ENCODE measurements around the gene NKX2-4. TPM values are rescaled to one million over a fixed set of nuclear protein-coding genes. Genes with fewer than 3 reads are reported as not detected.

The NKX2-4 gene
- total and polyA plus RNA-seq, 9 of the 15 experiments (the other 6 are each of a cell fraction or from before 2014, with no cell fraction given) = not detected

- no peaks in the 10 kb centered on the region for H3K4me1 ChIP-seq (replicated peaks in 1 of 2; ENCODE audit: control insufficient read depth in 2 of 2, insufficient read depth in 2 of 2, low read length in 2 of 2)
- ChIA-PET POLR2A (interaction anchor here (0.9 kb wide), 1 partner anchor 8 kb away, joined by 3 read pairs; no protein-coding TSS in a partner anchor), CTCF (ENCODE audit: low intra/inter-chr PET ratio) (no interaction called here)
- ATAC-seq = no peak
- BruUV-seq (replicated peaks) = no TSS peak
- H3K4me2 ChIP-seq (ENCODE audit: insufficient read depth, low read length) = no peak overlapping the region
- TF ChIP-seq PRMT5 (CRISPR knock-in tag; IDR thresholded peaks at IDR 0.05) (no peak), IRF9 (tag; IDR thresholded peaks at IDR 0.05) (no peak), ZNF407 (IDR thresholded peaks at IDR 0.05; ENCODE audit: low read depth) (no peak), RBBP5 (IDR thresholded peaks at IDR 0.05; ENCODE audit: borderline replicate concordance, insufficient read depth, low read length, poor library complexity, severe bottlenecking) (no peak), ZBTB26 (CRISPR knock-in tag; IDR thresholded peaks at IDR 0.05) (no peak), NFYB (IDR thresholded peaks at IDR 0.05; ENCODE audit: extremely low read depth, insufficient read length) (no peak), SMAD2 (IDR thresholded peaks at IDR 0.05; ENCODE audit: low read depth, low read length) (no peak), ZFP1 (CRISPR knock-in tag; IDR thresholded peaks at IDR 0.05) (no peak)
- no peak overlapping the region for H3K27ac ChIP-seq (ENCODE audit: extremely low read depth, low read depth, low read length)
- no peak for FAIRE-seq
- H3K27me3 ChIP-seq (ENCODE audit: control insufficient read depth in 2 of 2, insufficient read depth in 2 of 2, low read length in 2 of 2) = no peaks in the 10 kb centered on the region
- WGBS (ENCODE audit: insufficient coverage, low coverage, missing lambda C conversion rate) = 88% methylated on average over 5 of the region's 5 CpGs
- no peak overlapping the region for H2AFZ ChIP-seq (ENCODE audit: low read depth, low read length)
- DNase-seq (ENCODE audit: extremely low read depth in 1 of 4, low spot score in 3 of 4) = no peak
- H3K36me3 ChIP-seq (ENCODE audit: control insufficient read depth, insufficient read depth, low read length) = peaks cover 63% of the 10 kb centered on the region
- H3K4me3 ChIP-seq = no peak overlapping the region
- H3K9me3 ChIP-seq (replicated peaks; ENCODE audit: control insufficient read depth, insufficient read depth, low read depth, low read length) = no peaks in the 10 kb centered on the region
- no peaks in the 10 kb centered on the region for H3K9me1 ChIP-seq (ENCODE audit: control insufficient read depth, insufficient read depth, low read length)
- in situ Hi-C loops (cut with MboI) = no loop called here
- intact Hi-C loops (cut with micrococcal nuclease) = no loop called here
- no peaks in the 10 kb centered on the region for H3K79me2 ChIP-seq (ENCODE audit: control insufficient read depth, insufficient read depth, low read length)
- no peaks in the 10 kb centered on the region for H4K20me1 ChIP-seq (replicated peaks; ENCODE audit: control insufficient read depth, insufficient read depth, low read length)
- H3K9ac ChIP-seq (ENCODE audit: insufficient read depth in 1 of 2, low read depth in 2 of 2, low read length in 2 of 2) = no peak overlapping the region
Observed at GRCh38 chr20:21386111-21386510, 11.2 kb downstream of the NKX2-4 start.
